RWPE2 (cell line): ENCODE results near the gene ATP13A2.

Experiments used
- ATAC-seq: fragments of 200-7000 bp; cut with Tn5 transposase; 3 replicates; pipeline ENCODE4 v1.9.1; 2021; ENCODE audit warnings: low read depth
- DNase-seq: peaks from one replicate; pipeline ENCODE4 v3.0.0-alpha.2; 2020; ENCODE audit warnings: low spot score
- H3K27ac ChIP-seq: fragments of 450-650 bp; 2 replicates; pipeline ENCODE4 v1.5.1; 2017; ENCODE audit warnings: mild to moderate bottlenecking; ENCODE audit not compliant: poor library complexity, severe bottlenecking
- H3K27me3 ChIP-seq: fragments of 250-450 bp; sonication (Bioruptor Pico); 2 replicates; pipeline ENCODE4 v1.5.1; 2021; ENCODE audit warnings: mild to moderate bottlenecking, moderate library complexity; ENCODE audit not compliant: insufficient read depth, poor library complexity, severe bottlenecking
- H3K36me3 ChIP-seq: fragments of 250-450 bp; sonication (Bioruptor Pico); 2 replicates; pipeline ENCODE4 v1.5.1; 2020; ENCODE audit warnings: low read depth, mild to moderate bottlenecking, moderate library complexity
- H3K4me1 ChIP-seq: fragments of 250-450 bp; sonication (Bioruptor Pico); 2 replicates; pipeline ENCODE4 v1.5.1; 2021; ENCODE audit warnings: mild to moderate bottlenecking, moderate library complexity; ENCODE audit not compliant: insufficient read depth, poor library complexity, severe bottlenecking
- H3K4me3 ChIP-seq: fragments of 250-450 bp; sonication (Bioruptor Pico); 2 replicates; pipeline ENCODE4 v1.5.1; 2021; ENCODE audit warnings: mild to moderate bottlenecking, moderate library complexity; ENCODE audit not compliant: severe bottlenecking
- H3K9me3 ChIP-seq: fragments of 250-450 bp; sonication (Bioruptor Pico); 2 replicates; pipeline ENCODE4 v1.5.1; 2021; ENCODE audit warnings: mild to moderate bottlenecking, moderate library complexity; ENCODE audit not compliant: severe bottlenecking
- CTCF ChIP-seq: fragments of 450-650 bp; IDR thresholded peaks from one replicate; pipeline ENCODE4 v1.5.1; 2017; ENCODE audit warnings: mild to moderate bottlenecking, moderate library complexity; ENCODE audit not compliant: poor library complexity, severe bottlenecking

ATP13A2 gene

DNA sequence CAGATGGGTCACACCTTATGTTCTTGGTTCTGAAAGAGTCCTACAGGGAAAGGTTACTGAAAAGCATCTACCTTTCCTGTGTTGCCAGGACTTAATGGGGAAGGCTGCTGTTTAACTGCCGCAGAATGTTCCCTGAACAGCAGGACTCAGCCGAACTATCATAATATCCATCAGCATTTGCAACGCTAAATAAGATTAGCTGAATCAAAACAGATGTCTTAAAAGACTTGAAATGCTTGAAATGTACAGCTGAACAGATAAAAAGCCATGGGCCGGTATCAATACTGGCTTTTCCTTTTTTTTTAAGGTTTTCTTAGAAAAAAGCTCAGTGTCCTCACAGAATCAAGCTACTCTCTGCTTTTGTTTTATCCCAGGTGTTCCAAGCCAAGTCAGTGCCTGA lies 19.7 kb upstream of the ATP13A2 start:
- Histone ChIP-seq H3K9me3 (no peaks in the 10 kb centered on the region), H3K4me3 (no peak overlapping the region), H3K27me3 (no peaks in the 10 kb centered on the region), H3K27ac (no peak overlapping the region), H3K36me3 (peaks cover 80% of the 10 kb centered on the region), H3K4me1 (no peaks in the 10 kb centered on the region)
- ATAC-seq (no peak), DNase-seq (no peak)
- TF ChIP-seq CTCF, result no peak

GRCh38 chr1:17030206-17030605 lies 18.5 kb upstream of the ATP13A2 start:
- Histone ChIP-seq H3K27me3 (no peaks in the 10 kb centered on the region), H3K36me3 (peaks cover 88% of the 10 kb centered on the region), H3K4me1 (no peaks in the 10 kb centered on the region), H3K27ac (no peak overlapping the region), H3K4me3 (no peak overlapping the region), H3K9me3 (no peaks in the 10 kb centered on the region)
- TF ChIP-seq CTCF, result no peak
- ATAC-seq, result no peak
- no peak for DNase-seq

DNA sequence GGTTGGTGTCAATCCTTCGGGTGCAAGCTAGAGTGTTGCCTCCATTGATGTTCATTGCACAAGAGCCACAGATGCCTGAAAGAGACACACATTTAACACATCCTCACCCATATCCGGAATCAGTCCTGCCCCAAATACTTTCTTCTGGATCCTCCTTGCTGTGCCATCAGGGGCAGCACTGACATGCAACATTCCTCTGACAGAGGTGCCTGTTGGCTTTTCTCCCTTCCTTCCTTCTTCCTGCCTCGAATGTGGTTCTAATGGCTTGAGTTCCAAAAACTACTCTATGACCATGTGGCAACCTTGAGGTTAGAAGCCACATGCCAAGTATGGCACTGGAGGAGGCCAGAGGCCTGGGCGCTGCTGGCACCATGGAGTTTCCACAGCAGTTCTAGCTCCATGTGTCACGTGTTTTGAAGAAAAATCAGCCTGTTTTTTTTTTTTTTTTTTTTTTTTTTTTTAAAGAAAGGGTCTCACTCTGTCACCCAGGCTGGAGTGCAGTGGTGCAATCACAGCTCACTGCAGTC lies 17.0 kb upstream of the ATP13A2 start:
- H3K9me3 ChIP-seq, result no peaks in the 10 kb centered on the region
- H3K4me1 ChIP-seq, result no peaks in the 10 kb centered on the region
- no peaks in the 10 kb centered on the region for H3K27me3 ChIP-seq
- TF ChIP-seq CTCF, result no peak
- ATAC-seq, result no peak
- no peak overlapping the region for H3K4me3 ChIP-seq
- no peak overlapping the region for H3K27ac ChIP-seq
- H3K36me3 ChIP-seq, result peaks cover 89% of the 10 kb centered on the region
- DNase-seq, result no peak

GRCh38 chr1:17027900-17028299 lies 16.2 kb upstream of the ATP13A2 start:
- no peak overlapping the region for H3K27ac ChIP-seq
- peaks cover 93% of the 10 kb centered on the region for H3K36me3 ChIP-seq
- H3K4me1 ChIP-seq, result no peaks in the 10 kb centered on the region
- ATAC-seq, result no peak
- H3K9me3 ChIP-seq, result no peaks in the 10 kb centered on the region
- H3K27me3 ChIP-seq, result no peaks in the 10 kb centered on the region
- no peak overlapping the region for H3K4me3 ChIP-seq
- no peak for DNase-seq
- TF ChIP-seq CTCF, result no peak

DNA sequence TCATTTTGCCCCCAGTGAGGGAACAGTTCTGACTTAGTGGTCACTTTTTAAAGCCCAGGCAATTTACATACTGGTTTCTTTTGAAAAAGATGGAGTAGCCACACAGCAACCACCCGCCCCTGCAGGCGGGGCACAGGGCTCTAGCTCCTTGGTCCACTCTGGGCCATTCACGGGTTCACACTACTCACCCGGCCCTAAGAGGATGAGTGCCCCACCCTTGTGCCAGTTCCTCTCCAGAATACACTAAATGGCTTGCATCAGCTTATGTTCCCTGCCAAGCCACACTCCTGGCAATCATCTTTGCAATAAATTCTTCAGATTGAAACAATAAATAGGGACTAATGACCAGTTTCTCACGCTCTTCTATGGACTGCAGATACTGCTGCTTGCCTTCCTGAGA lies 15.7 kb upstream of the ATP13A2 start:
- no peak for TF ChIP-seq CTCF
- peaks cover 93% of the 10 kb centered on the region for H3K36me3 ChIP-seq
- no peaks in the 10 kb centered on the region for H3K9me3 ChIP-seq
- H3K4me1 ChIP-seq, result no peaks in the 10 kb centered on the region
- ATAC-seq (no peak), DNase-seq (no peak)
- no peak overlapping the region for H3K27ac ChIP-seq
- H3K27me3 ChIP-seq, result no peaks in the 10 kb centered on the region
- no peak overlapping the region for H3K4me3 ChIP-seq
